ENCODE measurements around the gene TNS2.

GRCh38 chr12:53101266-53101665 lies 51.4 kb downstream of the TNS2 start:
- TF ChIP-seq POLR2A (IDR thresholded peaks at IDR 0.05; ENCODE audit: low read depth, low read length), result no peak
- TF ChIP-seq POLR2AphosphoS5 (IDR thresholded peaks at IDR 0.05; ENCODE audit: low read depth, low read length), result no peak
- TF ChIP-seq TAF1 (IDR thresholded peaks at IDR 0.05; ENCODE audit: low read depth, low read length), result no peak
- no peak for TF ChIP-seq POU2F2 (IDR thresholded peaks at IDR 0.05; ENCODE audit: low read depth, low read length)
- no peak for TF ChIP-seq SPI1 (IDR thresholded peaks at IDR 0.05; ENCODE audit: low read depth, low read length)
- no peak for TF ChIP-seq PAX5 (IDR thresholded peaks at IDR 0.05; ENCODE audit: insufficient read depth, low read length, severe bottlenecking)

Measured in GM12891 (cell line).